Stimulated activated CD8-positive, alpha-beta memory T cell treated with anti-CD3 and anti-CD28 coated beads, Interleukin-4, amount 100 ng/mL, for 1 hour (primary cell): ENCODE data around the gene RAB15.
"Not testable (repeated sequence)": the region's sequence is repeated elsewhere in the genome, so short reads cannot be mapped to it uniquely, and the experiment has no call there.

Source experiments
- DNase-seq, 2 donors: peaks; one replicate each; pipeline ENCODE4 v3.0.0-alpha.2; 2020; ENCODE audit warnings: low read depth in 2 of 2, low spot score in 1 of 2

The RAB15 gene

DNA sequence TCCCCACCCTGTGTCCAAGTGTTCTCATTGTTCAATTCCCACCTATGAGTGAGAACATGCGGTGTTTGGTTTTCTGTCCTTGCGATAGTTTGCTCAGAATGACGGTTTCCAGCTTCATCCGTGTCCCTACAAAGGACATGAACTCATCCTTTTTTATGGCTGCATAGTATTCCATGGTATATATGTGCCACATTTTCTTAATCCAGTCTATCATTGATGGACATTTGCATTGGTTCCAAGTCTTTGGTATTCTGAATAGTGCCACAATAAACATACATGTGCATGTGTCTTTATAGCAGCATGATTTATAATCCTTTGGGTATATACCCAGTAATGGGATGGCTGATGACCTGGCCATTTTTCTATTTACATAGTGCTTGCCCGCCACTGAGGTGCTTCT, 58.7 kb downstream of the RAB15 start:
- not testable (repeated sequence) for DNase-seq

DNA sequence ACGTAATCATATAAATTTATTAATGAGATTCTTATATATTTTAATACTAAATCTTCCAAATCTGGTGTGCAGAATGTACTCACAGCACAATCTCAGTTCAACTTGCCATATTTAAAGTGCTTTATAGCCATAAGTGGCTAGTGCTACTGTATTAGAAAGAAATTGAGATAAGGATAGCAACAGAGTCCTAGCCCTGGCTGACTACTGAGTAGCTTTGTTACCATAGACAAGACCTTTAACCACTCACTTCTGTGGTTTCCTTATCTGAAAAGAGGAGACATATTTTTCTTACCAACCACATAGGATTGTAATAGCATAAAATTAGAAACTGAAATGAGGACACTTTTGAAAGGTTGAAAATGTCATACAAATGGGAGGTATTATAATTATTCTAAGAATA, 59.9 kb downstream of the RAB15 start:
- DNase-seq, result no peak

DNA sequence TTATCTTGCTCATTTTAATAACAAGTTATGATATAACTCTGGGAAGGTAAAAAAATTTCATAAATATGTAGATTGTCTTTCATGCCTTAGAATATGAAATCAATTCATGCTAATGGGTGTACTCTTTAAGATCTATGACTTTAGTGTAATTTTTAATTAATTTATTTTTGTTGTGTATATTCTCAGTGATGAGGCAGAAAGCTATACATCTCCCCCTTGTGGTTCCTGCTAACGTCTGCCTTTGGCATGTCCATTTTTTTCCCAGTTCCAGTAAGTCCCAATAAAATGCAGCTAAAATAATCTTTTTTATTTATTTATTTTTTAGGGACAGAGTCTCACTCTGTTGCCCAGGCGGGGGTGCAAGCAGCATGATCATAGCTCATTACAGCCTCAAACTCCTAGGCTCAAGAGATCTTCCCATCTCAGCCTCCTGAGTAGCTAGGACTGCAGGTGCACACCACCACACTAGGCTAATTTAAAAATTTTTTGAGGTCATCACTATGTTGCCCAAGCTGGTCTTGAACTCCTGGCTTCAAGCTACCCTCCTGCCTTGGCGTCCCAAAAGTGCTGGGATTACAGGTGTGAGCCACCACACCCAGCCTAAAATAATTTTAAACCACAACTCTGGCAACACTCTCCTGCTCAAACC, 61.2 kb downstream of the RAB15 start:
- no peak for DNase-seq

DNA sequence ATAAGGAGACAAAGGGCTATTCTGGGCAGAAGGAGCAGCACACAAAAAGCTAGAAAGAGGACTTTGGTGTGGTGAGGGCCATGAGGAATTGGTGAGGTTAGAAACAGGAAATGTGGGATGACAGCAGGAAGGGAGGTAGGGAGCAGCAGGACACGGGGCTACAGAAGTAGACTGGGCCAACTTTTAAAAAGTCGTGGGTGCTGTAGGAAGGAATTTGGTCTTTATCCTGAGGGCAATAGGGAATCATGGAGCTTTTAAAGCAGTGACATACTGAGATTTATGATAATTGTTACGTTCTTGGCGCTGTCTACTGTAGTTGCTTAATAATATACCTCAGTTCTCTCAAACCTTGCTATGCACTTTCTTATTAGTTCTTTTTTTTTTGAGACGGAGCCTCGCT, 66.1 kb downstream of the RAB15 start:
- no peak for DNase-seq

DNA sequence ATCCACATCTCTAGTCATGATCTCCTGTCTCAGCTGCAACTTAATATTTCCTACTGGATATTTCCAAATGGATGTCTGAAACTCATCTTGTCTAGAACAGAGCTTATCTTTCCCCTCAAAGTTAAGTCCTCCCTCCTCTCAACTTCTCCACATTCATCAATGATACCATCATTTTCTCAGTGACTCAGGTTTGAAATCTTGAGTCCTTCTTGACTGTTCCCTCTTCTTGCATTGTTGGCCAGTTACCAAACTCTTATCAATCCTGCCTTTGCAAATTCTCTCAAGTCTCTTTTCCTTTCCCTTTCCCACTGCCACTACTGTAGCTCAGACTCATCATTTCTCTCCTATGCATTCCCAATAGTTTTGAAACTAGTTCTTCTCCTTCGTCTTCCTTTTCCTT, 72.2 kb downstream of the RAB15 start:
- no peak for DNase-seq
